Measurements from ENCODE around the gene SCN8A.
A peak's percentile ranks its signal among the peaks of the same experiment; 100 is the strongest.

Gene SCN8A

GRCh38 chr12:51717326-51717925 lies 126.4 kb downstream of the SCN8A start:
- DNase-seq (ENCODE audit: low read depth) = no peak

- peak; percentile 39 for DNase-seq (ENCODE audit: low read depth)
These were observed 130.4 kb downstream of the SCN8A start for GRCh38 chr12:51721282-51721940.

GRCh38 chr12:51722431-51722830 lies 131.4 kb downstream of the SCN8A start:
- DNase-seq (ENCODE audit: low read depth) = no peak

- DNase-seq (ENCODE audit: low read depth) = no peak
These were observed 135.1 kb downstream of the SCN8A start for GRCh38 chr12:51726161-51726560.

GRCh38 chr12:51726931-51727330 lies 135.9 kb downstream of the SCN8A start:
- peak; percentile 40 for DNase-seq (ENCODE audit: low read depth)

GRCh38 chr12:51729331-51729730 lies 138.3 kb downstream of the SCN8A start:
- no peak for DNase-seq (ENCODE audit: low read depth)

GRCh38 chr12:51730745-51731144 lies 139.7 kb downstream of the SCN8A start:
- DNase-seq (ENCODE audit: low read depth) = no peak

- DNase-seq (ENCODE audit: low read depth) = no peak
These were observed 149.5 kb downstream of the SCN8A start for GRCh38 chr12:51740536-51740935.

GRCh38 chr12:51744235-51744634 lies 153.2 kb downstream of the SCN8A start:
- DNase-seq (ENCODE audit: low read depth) = no peak

GRCh38 chr12:51744957-51745356 lies 153.9 kb downstream of the SCN8A start:
- no peak for DNase-seq (ENCODE audit: low read depth)

- no peak for DNase-seq (ENCODE audit: low read depth)
These were observed 155.4 kb downstream of the SCN8A start for GRCh38 chr12:51746416-51746815.

- DNase-seq (ENCODE audit: low read depth) = no peak
These were observed 157.2 kb downstream of the SCN8A start for GRCh38 chr12:51748235-51748634.

GRCh38 chr12:51749206-51749985 lies 158.4 kb downstream of the SCN8A start:
- no peak for DNase-seq (ENCODE audit: low read depth)

GRCh38 chr12:51749986-51750317 lies 158.9 kb downstream of the SCN8A start:
- no peak for DNase-seq (ENCODE audit: low read depth)

GRCh38 chr12:51751661-51752060 lies 160.6 kb downstream of the SCN8A start:
- DNase-seq (ENCODE audit: low read depth) = peak; percentile 36

- peak; percentile 89 for DNase-seq (ENCODE audit: low read depth)
These were observed 161.3 kb downstream of the SCN8A start for GRCh38 chr12:51752234-51752889.

GRCh38 chr12:51753980-51754675 lies 163.1 kb downstream of the SCN8A start:
- DNase-seq (ENCODE audit: low read depth) = no peak

- DNase-seq (ENCODE audit: low read depth) = no peak
These were observed 164.2 kb downstream of the SCN8A start for GRCh38 chr12:51755251-51755650.

GRCh38 chr12:51759175-51759574 lies 168.1 kb downstream of the SCN8A start:
- peak; percentile 9 for DNase-seq (ENCODE audit: low read depth)

- DNase-seq (ENCODE audit: low read depth) = no peak
These were observed 168.7 kb downstream of the SCN8A start for GRCh38 chr12:51759695-51760094.

- no peak for DNase-seq (ENCODE audit: low read depth)
These were observed 169.2 kb downstream of the SCN8A start for GRCh38 chr12:51760231-51760630.

GRCh38 chr12:51763743-51764142 lies 172.7 kb downstream of the SCN8A start:
- DNase-seq (ENCODE audit: low read depth) = no peak

Measured in fibroblast of gingiva (primary cell).